Suprapubic skin (tissue), 4 donors: ENCODE data around the gene WDR27. TPM values are rescaled to one million over a fixed set of nuclear protein-coding genes. Genes with fewer than 3 reads are reported as not detected.
A peak's percentile ranks its signal among the peaks of the same experiment; 100 is the strongest.

Experiments used
- DNase-seq, 2 donors: peaks; one replicate each; pipeline ENCODE4 v3.0.0-alpha.2; 2019; ENCODE audit warnings: low spot score in 2 of 2
- H3K27ac ChIP-seq: fragments of 200-600 bp; sonication (generic); one replicate; pipeline ENCODE4 v1.5.1; 2019
- H3K27me3 ChIP-seq: fragments of 200-600 bp; sonication (generic); one replicate; pipeline ENCODE4 v1.5.1; 2019
- H3K36me3 ChIP-seq: fragments of 200-600 bp; sonication (generic); one replicate; pipeline ENCODE4 v1.5.1; 2019
- H3K4me1 ChIP-seq: fragments of 200-600 bp; sonication (generic); one replicate; pipeline ENCODE4 v1.5.1; 2019
- H3K4me3 ChIP-seq: fragments of 200-600 bp; sonication (generic); one replicate; pipeline ENCODE4 v1.5.1; 2019; ENCODE audit warnings: mild to moderate bottlenecking
- H3K9me3 ChIP-seq: fragments of 200-600 bp; sonication (generic); one replicate; pipeline ENCODE4 v1.5.1; 2019
- CTCF ChIP-seq, 2 donors: fragments of 200-600 bp in 1 of 2; fragments of 450-650 bp in 1 of 2; sonication (generic) in 1 of 2; IDR thresholded peaks; one replicate each; pipeline ENCODE4 v1.5.1; 2016 to 2019; ENCODE audit warnings: antibody characterized with exemption in 2 of 2, mild to moderate bottlenecking in 1 of 2, moderate library complexity in 1 of 2
- EP300 ChIP-seq: sonication (generic); formaldehyde crosslinking; IDR thresholded peaks from one replicate; pipeline ENCODE4 v1.6.1; 2017; ENCODE audit warnings: antibody characterized with exemption
- POLR2A ChIP-seq, 2 donors: fragments of 450-650 bp; IDR thresholded peaks; one replicate each; pipeline ENCODE4 v1.6.1; 2017; ENCODE audit warnings: antibody characterized with exemption in 2 of 2, mild to moderate bottlenecking in 2 of 2, moderate library complexity in 2 of 2
- POLR2AphosphoS5 ChIP-seq, 3 donors: sonication (generic); formaldehyde crosslinking; IDR thresholded peaks; one replicate each; pipeline ENCODE4 v1.6.1; 2017; ENCODE audit warnings: antibody characterized with exemption in 3 of 3
- WGBS: methylation state at CpG from one replicate; pipeline ENCODE4 v1.1.5; 2018; 5-methylcytosine and 5-hydroxymethylcytosine counted together
- total RNA-seq, 4 donors: library from RNA; depleted of rRNA; stranded (reverse); fragments of >200 nt; gene quantifications; one replicate each; pipeline ENCODE4 v1.1.0, GENCODE V29; 2016

The WDR27 gene
- total RNA-seq, 4 donors from 2014 or later, result 17.3 to 59.4 (median 26.6) TPM

- H3K4me3 ChIP-seq, result no peak overlapping the region
- TF ChIP-seq EP300 (no peak), CTCF (IDR thresholded peaks at IDR 0.05) (no peak)
- no peak for DNase-seq
- no peaks in the 10 kb centered on the region for H3K27me3 ChIP-seq
- no peak overlapping the region for H3K27ac ChIP-seq
- no peaks in the 10 kb centered on the region for H3K9me3 ChIP-seq
- H3K36me3 ChIP-seq, result no peaks in the 10 kb centered on the region
- WGBS, result 97% methylated on average over 8 of the region's 12 CpGs
- H3K4me1 ChIP-seq, result peaks cover 15% of the 10 kb centered on the region
Measured at GRCh38 chr6:169456840-169457239, 245.0 kb downstream of the WDR27 start.

- H3K4me1 ChIP-seq, result peaks cover 28% of the 10 kb centered on the region
- no peaks in the 10 kb centered on the region for H3K9me3 ChIP-seq
- H3K27ac ChIP-seq, result peak overlapping the region; percentile 43
- TF ChIP-seq POLR2AphosphoS5 (IDR thresholded peaks at IDR 0.05) (no peak), POLR2A (IDR thresholded peaks at IDR 0.05) (no peak), EP300 (no peak), CTCF (IDR thresholded peaks at IDR 0.05) (no peak)
- DNase-seq, result no peak
- H3K36me3 ChIP-seq, result no peaks in the 10 kb centered on the region
- 90% methylated on average over 1 of the region's 1 CpG for WGBS
- H3K4me3 ChIP-seq, result no peak overlapping the region
- no peaks in the 10 kb centered on the region for H3K27me3 ChIP-seq
Measured at GRCh38 chr6:169455470-169455869, 246.4 kb downstream of the WDR27 start.

- WGBS, result 79% methylated on average over 4 of the region's 10 CpGs
- Histone ChIP-seq H3K4me1 (peaks cover 35% of the 10 kb centered on the region), H3K27me3 (no peaks in the 10 kb centered on the region), H3K9me3 (no peaks in the 10 kb centered on the region), H3K27ac (peak overlapping the region; percentile 47), H3K36me3 (no peaks in the 10 kb centered on the region), H3K4me3 (no peak overlapping the region)
- TF ChIP-seq CTCF (IDR thresholded peaks at IDR 0.05) (no peak), POLR2A (IDR thresholded peaks at IDR 0.05) (no peak), EP300 (no peak), POLR2AphosphoS5 (IDR thresholded peaks at IDR 0.05) (no peak)
- no peak for DNase-seq
Measured at GRCh38 chr6:169454872-169455204, 247.0 kb downstream of the WDR27 start.

GRCh38 chr6:169454204-169454871, 247.5 kb downstream of the WDR27 start:
- peaks cover 39% of the 10 kb centered on the region for H3K4me1 ChIP-seq
- WGBS, result 35% methylated on average over 8 of the region's 8 CpGs
- H3K27me3 ChIP-seq, result no peaks in the 10 kb centered on the region
- peak overlapping the region; percentile 88 for H3K27ac ChIP-seq
- H3K4me3 ChIP-seq, result no peak overlapping the region
- H3K36me3 ChIP-seq, result no peaks in the 10 kb centered on the region
- no peak for TF ChIP-seq EP300
- TF ChIP-seq POLR2AphosphoS5 (IDR thresholded peaks at IDR 0.05), result peak; percentile 85 to 98 (median 90)
- peak in 1 of 2 donors; percentile 47 for TF ChIP-seq POLR2A (IDR thresholded peaks at IDR 0.05)
- no peak for TF ChIP-seq CTCF (IDR thresholded peaks at IDR 0.05)
- DNase-seq, result peak in 1 of 2 donors; percentile 92
- no peaks in the 10 kb centered on the region for H3K9me3 ChIP-seq

- no peaks in the 10 kb centered on the region for H3K27me3 ChIP-seq
- H3K4me1 ChIP-seq, result peaks cover 39% of the 10 kb centered on the region
- H3K4me3 ChIP-seq, result no peak overlapping the region
- H3K36me3 ChIP-seq, result no peaks in the 10 kb centered on the region
- no peak for DNase-seq
- peak overlapping the region; percentile 88 for H3K27ac ChIP-seq
- TF ChIP-seq EP300 (no peak), POLR2A (IDR thresholded peaks at IDR 0.05) (no peak), POLR2AphosphoS5 (IDR thresholded peaks at IDR 0.05) (no peak), CTCF (IDR thresholded peaks at IDR 0.05) (no peak)
- no peaks in the 10 kb centered on the region for H3K9me3 ChIP-seq
- 66% methylated on average over 11 of the region's 11 CpGs for WGBS
Measured at GRCh38 chr6:169452869-169453620, 248.8 kb downstream of the WDR27 start.
